GM18499 (cell line): ENCODE measurements around the gene RMDN2.
"Not testable (repeated sequence)": the region's sequence is repeated elsewhere in the genome, so short reads cannot be mapped to it uniquely, and the experiment has no call there.

ENCODE experiments used
- ATAC-seq: cut with Tn5 transposase; IDR thresholded peaks from one replicate; pipeline ENCODE4 v1.9.1; 2021; ENCODE audit warnings: moderate number of reproducible peaks; ENCODE audit not compliant: insufficient read depth, unreplicated experiment

RMDN2 gene

GRCh38 chr2:37984176-37984575, 59.1 kb downstream of the RMDN2 start:
- no peak for ATAC-seq

DNA sequence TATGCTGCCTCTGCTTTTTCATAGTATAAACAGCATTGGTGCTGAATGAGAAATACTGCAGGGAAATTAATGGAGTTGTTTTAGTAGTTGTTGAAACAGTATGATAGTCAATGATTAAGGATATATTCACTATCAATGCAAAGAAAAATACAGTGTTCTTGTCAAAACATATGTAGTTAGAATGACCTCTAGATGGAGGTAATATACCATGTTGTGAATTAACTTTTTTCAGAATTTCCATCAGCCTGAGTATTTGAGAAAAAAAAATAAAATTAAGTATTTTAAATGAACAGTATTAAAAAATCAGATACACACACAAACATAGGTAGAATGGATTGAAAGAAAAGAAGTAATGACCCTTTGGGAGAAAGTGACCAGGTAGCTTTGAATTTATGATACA, 59.5 kb downstream of the RMDN2 start:
- no peak for ATAC-seq

- ATAC-seq = no peak
Measured at GRCh38 chr2:37985333-37985732, 60.2 kb downstream of the RMDN2 start.

GRCh38 chr2:37987098-37987775, 62.1 kb downstream of the RMDN2 start:
- ATAC-seq = no peak

GRCh38 chr2:37992601-37993000, 67.5 kb downstream of the RMDN2 start:
- no peak for ATAC-seq

- no peak for ATAC-seq
Measured at GRCh38 chr2:37993143-37993542, 68.1 kb downstream of the RMDN2 start.

DNA sequence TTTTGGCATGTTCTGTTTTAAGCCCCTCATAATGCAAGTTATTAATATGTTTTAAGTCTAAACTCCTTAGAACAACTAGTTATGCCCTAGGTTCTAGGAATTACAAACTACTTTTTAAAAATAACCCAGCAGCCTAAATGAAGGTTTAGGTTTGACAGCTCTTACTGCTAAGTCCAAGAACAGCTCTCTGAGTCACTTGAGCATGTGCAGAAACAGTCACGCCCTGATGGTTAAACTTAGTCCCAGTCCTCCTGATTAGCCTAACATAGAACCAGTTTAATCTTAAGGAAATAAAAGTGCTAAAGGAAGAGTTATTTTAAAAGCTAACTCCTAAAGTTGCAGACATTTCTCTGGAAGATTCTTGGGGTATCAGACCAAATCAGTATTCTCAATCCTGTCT, 72.5 kb downstream of the RMDN2 start:
- no peak for ATAC-seq

GRCh38 chr2:38000485-38001222, 75.6 kb downstream of the RMDN2 start:
- ATAC-seq = no peak

- ATAC-seq = not testable (repeated sequence)
Measured at GRCh38 chr2:38010187-38010586, 85.1 kb downstream of the RMDN2 start.

GRCh38 chr2:38010995-38011394, 85.9 kb downstream of the RMDN2 start:
- no peak for ATAC-seq

GRCh38 chr2:38013158-38013752, 88.2 kb downstream of the RMDN2 start:
- ATAC-seq = no peak

GRCh38 chr2:38016219-38016618, 91.1 kb downstream of the RMDN2 start:
- no peak for ATAC-seq

DNA sequence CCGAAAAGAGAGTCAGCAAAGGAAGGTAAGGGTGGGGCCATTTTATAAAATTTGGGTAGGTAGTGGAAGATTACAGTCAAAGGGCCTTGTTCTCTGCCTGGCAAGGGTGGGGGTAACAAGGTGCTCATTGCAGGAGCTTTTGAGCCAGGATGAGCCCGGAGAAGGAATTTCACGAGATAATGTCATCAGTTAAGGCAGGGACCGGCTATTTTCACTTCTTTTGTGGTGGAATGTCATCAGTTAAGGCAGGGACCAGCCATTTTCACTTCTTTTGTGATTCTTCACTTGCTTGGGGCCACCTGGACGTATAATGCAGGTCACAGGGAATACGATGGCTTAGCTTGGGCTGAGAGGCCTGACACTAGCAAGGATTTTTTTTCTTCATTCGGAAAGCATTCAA, 92.7 kb downstream of the RMDN2 start:
- ATAC-seq = no peak

GRCh38 chr2:38020359-38021069, 95.4 kb downstream of the RMDN2 start:
- not testable (repeated sequence) for ATAC-seq

GRCh38 chr2:38021589-38021988, 96.5 kb downstream of the RMDN2 start:
- ATAC-seq = no peak

GRCh38 chr2:38026846-38027245, 101.8 kb downstream of the RMDN2 start:
- ATAC-seq = no peak

GRCh38 chr2:38028829-38029228, 103.7 kb downstream of the RMDN2 start:
- no peak for ATAC-seq

GRCh38 chr2:38029512-38029911, 104.4 kb downstream of the RMDN2 start:
- no peak for ATAC-seq

DNA sequence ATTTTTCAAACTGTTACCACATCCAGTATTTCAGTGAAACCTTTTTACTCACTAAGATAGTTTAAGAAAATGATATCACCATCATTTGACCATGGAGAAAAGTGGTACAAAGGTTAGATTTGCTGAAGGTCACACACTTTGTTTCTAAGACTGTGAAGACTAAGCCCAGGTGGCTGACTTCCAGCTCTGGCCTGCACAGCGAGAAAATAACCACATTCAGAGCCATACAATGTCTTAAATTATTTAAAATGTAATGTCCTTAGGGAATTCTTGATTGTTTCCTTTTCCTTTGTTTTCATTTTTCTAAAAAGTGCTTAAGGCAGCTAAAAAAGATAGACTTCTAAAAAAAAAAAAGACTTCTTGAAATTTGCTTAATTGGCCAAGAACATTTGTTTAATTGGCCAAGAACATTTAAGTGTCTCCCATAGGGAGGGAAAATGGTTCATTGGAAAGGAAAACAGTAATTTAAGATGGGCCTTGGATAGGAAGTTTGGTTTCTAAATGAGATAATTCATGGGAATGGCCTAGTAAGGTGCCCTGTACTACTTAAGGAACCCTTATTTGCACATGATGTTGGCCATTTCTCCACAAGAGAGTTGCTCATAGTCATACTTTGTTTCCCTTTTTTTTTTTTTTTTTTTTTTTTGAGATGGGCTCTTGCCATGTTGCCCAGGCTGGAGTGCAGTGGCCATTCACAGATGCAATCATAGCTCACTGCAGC, 105.7 kb downstream of the RMDN2 start:
- ATAC-seq = no peak

- no peak for ATAC-seq
Measured at GRCh38 chr2:38032946-38033345, 107.9 kb downstream of the RMDN2 start.
